HepG2 (cell line): ENCODE measurements around the gene CNGA3. TPM values are rescaled to one million over a fixed set of nuclear protein-coding genes. Genes with fewer than 3 reads are reported as not detected.

Experiments
- ATAC-seq: fragments of 200-7000 bp; cut with Tn5 transposase; 3 replicates; pipeline ENCODE4 v1.9.1; 2020; ENCODE audit warnings: mild to moderate bottlenecking, moderate library complexity
- BruUV-seq: library from RNA; stranded (reverse); fragments of 400-500 nt; replicated peaks from 2 replicates; lab custom pipeline; 2021; lab: Mats Ljungman, UMichigan
- CTCF ChIA-PET: fragments of 300-600 bp; formaldehyde crosslinking; extraction: SDS; loops from one replicate; lab custom pipeline; 2021; ENCODE audit warnings: low total read pairs, inconsistent platforms, low intra/inter-chr PET ratio; lab: Yijun Ruan, JAX
- POLR2A ChIA-PET: fragments of 350-600 bp; sonication (Branson Sonifier 250); formaldehyde crosslinking; loops from one replicate; lab custom pipeline; 2020; ENCODE audit warnings: antibody characterized with exemption, inconsistent platforms; lab: Yijun Ruan, JAX
- DNase-seq: peaks from one replicate; pipeline ENCODE4 v3.0.0-alpha.2; 2015; ENCODE audit warnings: low spot score
- FAIRE-seq: peaks from 3 replicates; lab custom pipeline; 2011; peaks lifted over from hg19 to GRCh38; lab: Jason Lieb, UNC
- H2AFZ ChIP-seq: one replicate; pipeline ENCODE4 v1.6.1; 2011; ENCODE audit warnings: low read length, inconsistent platforms
- H3K27ac ChIP-seq: fragments of 300-600 bp; 3 replicates; pipeline ENCODE4 v1.8.0; 2011; ENCODE audit warnings: mixed run types, mild to moderate bottlenecking, mixed read lengths, low read length, inconsistent platforms; ENCODE audit not compliant: insufficient read depth; ENCODE audit errors: extremely low read length
- H3K27me3 ChIP-seq, 2 experiments: fragments of 200-600 bp in 1 of 2; 2 replicates in 1 of 2; 3 replicates in 1 of 2; pipeline versions ENCODE4 v1.6.0 to v1.8.0; 2011; ENCODE audit warnings: low read length in 2 of 2, mild to moderate bottlenecking in 2 of 2, moderate library complexity in 2 of 2, inconsistent platforms in 1 of 2; ENCODE audit not compliant: insufficient read depth in 2 of 2, control insufficient read depth in 1 of 2
- H3K36me3 ChIP-seq, 2 experiments: fragments of 200-600 bp in 1 of 2; replicated peaks in 1 of 2; 2 replicates in 1 of 2; 3 replicates in 1 of 2; pipeline versions ENCODE4 v1.5.1 to v1.8.0; 2011; ENCODE audit warnings: low read length in 2 of 2, inconsistent platforms in 1 of 2; ENCODE audit not compliant: insufficient read depth in 2 of 2, control insufficient read depth in 1 of 2
- H3K4me1 ChIP-seq: 2 replicates; pipeline ENCODE4 v1.5.1; 2012; ENCODE audit warnings: low read length, inconsistent platforms; ENCODE audit not compliant: insufficient read depth
- H3K4me2 ChIP-seq: 2 replicates; pipeline ENCODE4 v1.6.0; 2011; ENCODE audit warnings: low read depth, low read length, inconsistent platforms
- H3K4me3 ChIP-seq, 3 experiments: fragments of 200-600 bp in 1 of 3; sonication (generic), shearing (Covaris generic) in 1 of 3; replicated peaks in 1 of 3; 2 replicates each; pipeline ENCODE4 v1.5.1; 2011 to 2016; ENCODE audit warnings: low read length in 3 of 3, inconsistent platforms in 2 of 3, low read depth in 2 of 3, mild to moderate bottlenecking in 2 of 3, control low read depth in 1 of 3, mixed read lengths in 1 of 3; ENCODE audit not compliant: insufficient read depth in 1 of 3
- H3K79me2 ChIP-seq: one replicate; pipeline ENCODE4 v1.6.1; 2011; ENCODE audit warnings: low read length, inconsistent platforms; ENCODE audit not compliant: insufficient read depth
- H3K9ac ChIP-seq: 2 replicates; pipeline ENCODE4 v1.6.0; 2011; ENCODE audit warnings: mild to moderate bottlenecking, low read depth, low read length, inconsistent platforms; ENCODE audit not compliant: insufficient read depth
- H3K9me3 ChIP-seq: 2 replicates; pipeline ENCODE4 v1.5.1; 2012; ENCODE audit warnings: mild to moderate bottlenecking, low read length
- H4K20me1 ChIP-seq: 2 replicates; pipeline ENCODE4 v1.6.0; 2011; ENCODE audit warnings: inconsistent platforms, mild to moderate bottlenecking, low read length, moderate library complexity; ENCODE audit not compliant: insufficient read depth
- CREB1 ChIP-seq, 2 experiments: fragments of 450-650 bp in 1 of 2; IDR thresholded peaks; 2 replicates each; pipeline ENCODE4 v1.6.1; 2016 to 2017; ENCODE audit warnings: control low read depth in 1 of 2, mild to moderate bottlenecking in 1 of 2, missing compliant biosample characterization in 1 of 2, missing genetic modification characterization in 1 of 2
- DNMT3B ChIP-seq: conservative IDR thresholded peaks from 2 replicates; pipeline ENCODE4 v1.6.1; 2016; ENCODE audit warnings: missing biosample characterization, control low read depth
- FOXJ3 ChIP-seq: sonication (generic); formaldehyde crosslinking; IDR thresholded peaks from 2 replicates; pipeline ENCODE4 v1.4.0; 2020; ENCODE audit warnings: missing genetic modification reagents, mild to moderate bottlenecking, borderline replicate concordance
- HES4 ChIP-seq: sonication (generic); formaldehyde crosslinking; IDR thresholded peaks from 2 replicates; pipeline ENCODE4 v1.9.0; 2021; ENCODE audit warnings: mild to moderate bottlenecking, missing genetic modification reagents, borderline replicate concordance
- MATR3 ChIP-seq: sonication (generic); formaldehyde crosslinking; IDR thresholded peaks from 2 replicates; pipeline ENCODE4 v1.4.0; 2020; ENCODE audit warnings: missing genetic modification reagents
- THAP11 ChIP-seq: IDR thresholded peaks from 2 replicates; pipeline ENCODE4 v1.6.1; 2016; ENCODE audit warnings: missing biosample characterization, missing genetic modification reagents
- U2AF1 ChIP-seq: fragments of 200-400 bp; formaldehyde crosslinking; optimal IDR thresholded peaks from 2 replicates; pipeline ENCODE3; 2017; ENCODE audit warnings: mild to moderate bottlenecking, low read depth, low read length
- ZNF331 ChIP-seq: sonication (generic); formaldehyde crosslinking; IDR thresholded peaks from 2 replicates; pipeline ENCODE4 v1.4.0; 2020; ENCODE audit warnings: missing genetic modification reagents
- ZNF598 ChIP-seq: sonication (generic); formaldehyde crosslinking; IDR thresholded peaks from 2 replicates; pipeline ENCODE4 v1.5.1; 2020; ENCODE audit warnings: mild to moderate bottlenecking, missing genetic modification reagents, borderline replicate concordance
- ZSCAN12 ChIP-seq: sonication (generic); formaldehyde crosslinking; IDR thresholded peaks from 2 replicates; pipeline ENCODE4 v1.9.0; 2021; ENCODE audit warnings: mild to moderate bottlenecking, missing genetic modification reagents
- WGBS: methylation state at CpG from one replicate; pipeline ENCODE4 v1.1.6; 2017; ENCODE audit warnings: low lambda C conversion rate; 5-methylcytosine and 5-hydroxymethylcytosine counted together
- in situ Hi-C: cut with HindIII; loops from 2 replicates; pipeline ENCODE4 v1.10.0; 2017; ENCODE audit warnings: low pct_unique_long_range_greater_than_20kb; ENCODE audit not compliant: extremely low pct_ligation_motif_present
- intact Hi-C: fragments of 100-400 bp; cut with micrococcal nuclease; formaldehyde crosslinking; loops from one replicate; pipeline ENCODE4 v1.10.0; 2022; ENCODE audit not compliant: unreplicated experiment
- polyA plus RNA-seq, 8 experiments: library from polyadenylated mRNA; depleted of rRNA in 3 of 8; stranded (reverse) in 7 of 8; unstranded in 1 of 8; fragments of >200 nt; fragmentation: Illumina TruSeq in 4 of 8; extraction: Trizol in 4 of 8; gene quantifications; 2 replicates each; pipeline versions ENCODE4 v1.2.1 to v1.2.3, GENCODE V29; 2011 to 2016; ENCODE audit warnings: low read depth in 4 of 8, missing spikeins in 1 of 8, mixed read lengths in 1 of 8; ENCODE audit not compliant: insufficient read depth in 1 of 8
- total RNA-seq, 5 experiments: library from RNA; depleted of rRNA; stranded (reverse); fragments of >200 nt; fragmentation: Illumina TruSeq; extraction: Trizol; gene quantifications; 2 replicates each; pipeline ENCODE4 v1.2.3, GENCODE V29; 2016; ENCODE audit warnings: low read depth in 1 of 5
- TF ChIP-seq, protein P1 (sequence below): sonication (generic); formaldehyde crosslinking; IDR thresholded peaks from 2 replicates; pipeline ENCODE4 v1.9.0; 2021; ENCODE audit warnings: missing genetic modification reagents, mild to moderate bottlenecking, borderline replicate concordance
- TF ChIP-seq, protein P2 (sequence below): sonication (generic); formaldehyde crosslinking; IDR thresholded peaks from 2 replicates; pipeline ENCODE4 v1.4.0; 2020; ENCODE audit warnings: low read depth, mild to moderate bottlenecking, missing genetic modification reagents

CNGA3 gene
- total and polyA plus RNA-seq, 2 of the 13 experiments (the other 11 are each of a cell fraction or from before 2014, with no cell fraction given) = not detected

DNA sequence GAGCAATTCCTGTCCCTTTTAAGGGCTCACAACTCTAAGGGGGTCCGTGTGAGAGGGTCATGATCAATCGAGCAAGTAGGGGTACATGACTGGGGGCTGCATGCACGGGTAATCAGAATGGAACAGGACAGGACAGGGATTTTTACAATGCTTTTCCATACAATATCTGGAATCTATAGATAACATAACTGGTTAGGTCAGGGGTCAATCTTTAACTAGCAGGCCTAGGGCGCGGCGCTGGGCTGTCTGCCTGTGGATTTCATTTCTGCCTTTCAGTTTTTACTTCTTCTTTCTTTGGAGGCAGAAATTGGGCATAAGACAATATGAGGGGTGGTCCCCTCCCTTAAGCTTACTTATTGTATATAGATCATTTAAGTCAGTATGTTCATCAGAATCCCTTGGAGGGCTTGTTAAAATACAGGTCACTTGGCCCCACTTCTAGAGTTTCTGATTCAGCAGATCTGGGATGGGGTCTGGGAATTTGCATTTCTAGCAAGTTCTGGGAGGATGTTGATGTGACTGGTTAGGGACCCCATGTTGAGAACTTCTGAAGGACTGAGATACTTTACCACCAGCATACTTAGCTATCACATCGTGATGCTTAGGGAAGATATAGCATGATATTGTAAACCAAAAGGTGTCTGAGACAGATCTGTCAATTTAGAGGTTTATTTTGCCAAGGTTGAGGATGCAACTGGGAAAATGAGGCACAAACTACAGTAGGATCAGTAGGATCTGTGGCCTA, 95.6 kb downstream of the CNGA3 start:
- no peak overlapping the region for H3K9ac ChIP-seq
- H3K4me1 ChIP-seq = peaks cover 27% of the 10 kb centered on the region
- H3K27me3 ChIP-seq = no peaks in the 10 kb centered on the region; a peak in 1 of 5 replicates
- no peak overlapping the region for H3K4me2 ChIP-seq
- in situ Hi-C loops = no loop called here
- WGBS = 25% methylated on average over 7 of the region's 7 CpGs
- ATAC-seq = no peak
- BruUV-seq = no TSS peak
- POLR2A ChIA-PET = no interaction called here
- TF ChIP-seq FOXJ3 (CRISPR knock-in tag) = no peak
- TF ChIP-seq CREB1 (IDR thresholded peaks at IDR 0.05) = no peak
- TF ChIP-seq CREB1 (CRISPR knock-in tag; IDR thresholded peaks at IDR 0.05) = no peak
- TF ChIP-seq HES4 (CRISPR knock-in tag) = no peak
- TF ChIP-seq, protein P1, sequence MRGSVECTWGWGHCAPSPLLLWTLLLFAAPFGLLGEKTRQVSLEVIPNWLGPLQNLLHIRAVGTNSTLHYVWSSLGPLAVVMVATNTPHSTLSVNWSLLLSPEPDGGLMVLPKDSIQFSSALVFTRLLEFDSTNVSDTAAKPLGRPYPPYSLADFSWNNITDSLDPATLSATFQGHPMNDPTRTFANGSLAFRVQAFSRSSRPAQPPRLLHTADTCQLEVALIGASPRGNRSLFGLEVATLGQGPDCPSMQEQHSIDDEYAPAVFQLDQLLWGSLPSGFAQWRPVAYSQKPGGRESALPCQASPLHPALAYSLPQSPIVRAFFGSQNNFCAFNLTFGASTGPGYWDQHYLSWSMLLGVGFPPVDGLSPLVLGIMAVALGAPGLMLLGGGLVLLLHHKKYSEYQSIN (CRISPR knock-in tag) = no peak
- no peak for TF ChIP-seq DNMT3B
- TF ChIP-seq ZSCAN12 (CRISPR knock-in tag) = no peak
- TF ChIP-seq, protein P2, sequence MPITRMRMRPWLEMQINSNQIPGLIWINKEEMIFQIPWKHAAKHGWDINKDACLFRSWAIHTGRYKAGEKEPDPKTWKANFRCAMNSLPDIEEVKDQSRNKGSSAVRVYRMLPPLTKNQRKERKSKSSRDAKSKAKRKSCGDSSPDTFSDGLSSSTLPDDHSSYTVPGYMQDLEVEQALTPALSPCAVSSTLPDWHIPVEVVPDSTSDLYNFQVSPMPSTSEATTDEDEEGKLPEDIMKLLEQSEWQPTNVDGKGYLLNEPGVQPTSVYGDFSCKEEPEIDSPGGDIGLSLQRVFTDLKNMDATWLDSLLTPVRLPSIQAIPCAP = no peak
- TF ChIP-seq MATR3 (CRISPR knock-in tag) = no peak
- TF ChIP-seq ZNF331 (CRISPR knock-in tag) = no peak
- TF ChIP-seq ZNF598 (CRISPR knock-in tag) = no peak
- TF ChIP-seq U2AF1 = no peak
- no peak for TF ChIP-seq THAP11 (CRISPR knock-in tag)
- TF ChIP-seq, all 625 proteins: peak for 0
- Histone ChIP-seq H3K4me3 (no peak overlapping the region), H2AFZ (no peak overlapping the region), H3K79me2 (peaks cover 17% of the 10 kb centered on the region), H3K27ac (no peak overlapping the region), H3K36me3 (no peaks in the 10 kb centered on the region), H3K9me3 (no peaks in the 10 kb centered on the region), H4K20me1 (peaks cover 1% of the 10 kb centered on the region; the same call in 1 of the 2 replicates)
- DNase-seq = no peak
- intact Hi-C loops = loop anchor here (10.0 kb wide), 1 partner anchor 163 kb away; the partner anchor contains the start of genes COA5 and UNC50
- CTCF ChIA-PET = no interaction called here
- FAIRE-seq = no peak
